ENCODE data around the gene NUDT17. TPM values are rescaled to one million over a fixed set of nuclear protein-coding genes. Genes with fewer than 3 reads are reported as not detected.
A peak's percentile ranks its signal among the peaks of the same experiment; 100 is the strongest.

The NUDT17 gene
- total and polyA plus RNA-seq, 8 donors: 0.61 to 18.3 (median 3.2) TPM; not detected in 1

- Histone ChIP-seq H3K27ac (peak within 1 kb of the TSS; percentile 90 to 95 (median 94)), H3K36me3 (peaks cover 25 to 32% (median 31%) of the 10 kb centered on the region in 4 donors), H3K27me3 (no peaks in the 10 kb centered on the region), H3K4me3 (peak within 1 kb of the TSS; percentile 67 to 77 (median 74)), H3K4me1 (peaks cover 8 to 35% (median 14%) of the 10 kb centered on the region in 4 donors), H3K9me3 (no peaks in the 10 kb centered on the region)
- TF ChIP-seq POLR2A (IDR thresholded peaks at IDR 0.05) (peak in 2 of 4 donors; percentile 10 to 76), EP300 (IDR thresholded peaks at IDR 0.05) (peak; percentile 29), CTCF (IDR thresholded peaks at IDR 0.05) (no peak), POLR2AphosphoS5 (IDR thresholded peaks at IDR 0.05) (peak; percentile 87 to 94 (median 88))
- intact Hi-C loops (cut with DNase I; ENCODE audit: low total_unique reads): no loop called here
- WGBS, 5 donors: 0 to 1% (median 1%) methylated on average over 66 to 89 of the region's 89 CpGs
- peak; percentile 93 to 97 for DNase-seq
Observed at GRCh38 chr1:145823565-145824498, 21.6 kb upstream of the NUDT17 start, which contains the start of the genes POLR3C and RNF115. POLR3C (plus strand) TSS chr1:145824200; CDS start chr1:145825777, 1,577 bp downstream. RNF115 (minus strand) TSS chr1:145824095; CDS start chr1:145823873, 222 bp downstream.

- no peaks in the 10 kb centered on the region for H3K9me3 ChIP-seq
- WGBS, 5 donors: 0 to 1% (median 1%) methylated on average over 7 of the region's 7 CpGs
- no peaks in the 10 kb centered on the region for H3K27me3 ChIP-seq
- H3K4me1 ChIP-seq: peaks cover 8 to 32% (median 12%) of the 10 kb centered on the region in 4 donors
- peaks cover 31 to 39% (median 37%) of the 10 kb centered on the region in 4 donors for H3K36me3 ChIP-seq
- peak overlapping the region; percentile 90 to 95 (median 94) for H3K27ac ChIP-seq
- H3K4me3 ChIP-seq: peak overlapping the region; percentile 67 to 77 (median 74)
- intact Hi-C loops (cut with DNase I; ENCODE audit: low total_unique reads): no loop called here
- no peak for DNase-seq
- TF ChIP-seq POLR2A (IDR thresholded peaks at IDR 0.05): no peak
- TF ChIP-seq CTCF (IDR thresholded peaks at IDR 0.05): no peak
- no peak for TF ChIP-seq POLR2AphosphoS5 (IDR thresholded peaks at IDR 0.05)
- no peak for TF ChIP-seq EP300 (IDR thresholded peaks at IDR 0.05)
Observed at GRCh38 chr1:145824499-145824842, 21.0 kb upstream of the NUDT17 start.

- Histone ChIP-seq H3K4me1 (peaks cover 8 to 28% (median 11%) of the 10 kb centered on the region in 4 donors), H3K4me3 (no peak overlapping the region), H3K36me3 (peaks cover 43 to 54% (median 53%) of the 10 kb centered on the region in 4 donors), H3K9me3 (no peaks in the 10 kb centered on the region), H3K27me3 (no peaks in the 10 kb centered on the region), H3K27ac (no peak overlapping the region)
- TF ChIP-seq EP300 (IDR thresholded peaks at IDR 0.05): no peak
- TF ChIP-seq POLR2AphosphoS5 (IDR thresholded peaks at IDR 0.05): no peak
- no peak for TF ChIP-seq POLR2A (IDR thresholded peaks at IDR 0.05)
- TF ChIP-seq CTCF (IDR thresholded peaks at IDR 0.05): no peak
- intact Hi-C loops (cut with DNase I; ENCODE audit: low total_unique reads): no loop called here
- 94 to 99% (median 97%) methylated on average over 2 of the region's 2 CpGs for WGBS, 5 donors
- no peak for DNase-seq
Observed at GRCh38 chr1:145826030-145826429, 19.4 kb upstream of the NUDT17 start.

GRCh38 chr1:145827966-145828365 lies 17.5 kb upstream of the NUDT17 start:
- peaks cover 52 to 74% (median 72%) of the 10 kb centered on the region in 4 donors for H3K36me3 ChIP-seq
- TF ChIP-seq POLR2AphosphoS5 (IDR thresholded peaks at IDR 0.05): no peak
- no peak for TF ChIP-seq POLR2A (IDR thresholded peaks at IDR 0.05)
- TF ChIP-seq CTCF (IDR thresholded peaks at IDR 0.05): no peak
- no peak for TF ChIP-seq EP300 (IDR thresholded peaks at IDR 0.05)

More at GRCh38 chr1:145827966-145828365, 17.5 kb upstream of the NUDT17 start:
- no peak overlapping the region for H3K4me3 ChIP-seq
- no peaks in the 10 kb centered on the region for H3K9me3 ChIP-seq
- no peak overlapping the region for H3K27ac ChIP-seq
- no peak for DNase-seq
- intact Hi-C loops (cut with DNase I; ENCODE audit: low total_unique reads): no loop called here
- H3K27me3 ChIP-seq: no peaks in the 10 kb centered on the region
- peaks cover 8 to 25% (median 11%) of the 10 kb centered on the region in 4 donors for H3K4me1 ChIP-seq

Measured in stomach (tissue), 9 donors.